Brain pericyte (primary cell): Measurements from ENCODE around the gene HCFC1.

ENCODE experiments used
- DNase-seq: peaks from one replicate; pipeline ENCODE4 v3.0.0-alpha.2; 2012; ENCODE audit warnings: low read depth, low spot score

Gene HCFC1

DNA sequence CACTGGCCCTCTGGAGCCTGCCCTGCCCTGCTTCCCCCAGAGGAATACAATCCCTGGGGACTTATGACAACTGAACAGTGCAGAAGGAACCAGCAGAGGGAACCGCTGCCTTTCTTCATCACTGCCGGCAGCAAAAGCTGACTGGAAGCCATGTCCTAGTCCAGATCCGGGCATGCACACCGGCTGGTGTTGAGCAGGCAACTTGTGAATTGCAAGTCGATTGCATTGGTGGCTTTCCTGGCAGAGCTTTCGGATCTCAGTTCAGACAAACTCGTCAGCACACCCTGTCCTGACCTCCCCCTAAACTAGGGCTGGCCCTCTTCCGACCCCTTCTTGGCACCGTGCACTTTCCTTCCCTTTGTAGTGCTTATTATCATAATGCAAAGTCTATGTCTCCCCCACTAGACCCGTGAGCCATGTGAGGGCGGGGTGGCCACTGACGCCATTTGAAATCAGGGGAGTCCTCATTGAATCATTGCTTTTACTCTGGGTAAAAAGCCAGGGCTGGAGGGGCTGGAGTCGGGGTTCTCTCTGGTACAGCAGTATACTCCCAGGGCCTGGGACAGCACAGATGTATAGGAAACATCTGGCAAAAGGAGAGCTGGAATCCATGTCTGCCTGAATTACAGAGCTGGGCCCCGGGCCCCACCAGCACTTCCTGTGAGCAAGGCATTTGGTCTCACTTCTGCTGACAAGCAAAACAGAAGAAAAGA lies 47.3 kb downstream of the HCFC1 start:
- no peak for DNase-seq

DNA sequence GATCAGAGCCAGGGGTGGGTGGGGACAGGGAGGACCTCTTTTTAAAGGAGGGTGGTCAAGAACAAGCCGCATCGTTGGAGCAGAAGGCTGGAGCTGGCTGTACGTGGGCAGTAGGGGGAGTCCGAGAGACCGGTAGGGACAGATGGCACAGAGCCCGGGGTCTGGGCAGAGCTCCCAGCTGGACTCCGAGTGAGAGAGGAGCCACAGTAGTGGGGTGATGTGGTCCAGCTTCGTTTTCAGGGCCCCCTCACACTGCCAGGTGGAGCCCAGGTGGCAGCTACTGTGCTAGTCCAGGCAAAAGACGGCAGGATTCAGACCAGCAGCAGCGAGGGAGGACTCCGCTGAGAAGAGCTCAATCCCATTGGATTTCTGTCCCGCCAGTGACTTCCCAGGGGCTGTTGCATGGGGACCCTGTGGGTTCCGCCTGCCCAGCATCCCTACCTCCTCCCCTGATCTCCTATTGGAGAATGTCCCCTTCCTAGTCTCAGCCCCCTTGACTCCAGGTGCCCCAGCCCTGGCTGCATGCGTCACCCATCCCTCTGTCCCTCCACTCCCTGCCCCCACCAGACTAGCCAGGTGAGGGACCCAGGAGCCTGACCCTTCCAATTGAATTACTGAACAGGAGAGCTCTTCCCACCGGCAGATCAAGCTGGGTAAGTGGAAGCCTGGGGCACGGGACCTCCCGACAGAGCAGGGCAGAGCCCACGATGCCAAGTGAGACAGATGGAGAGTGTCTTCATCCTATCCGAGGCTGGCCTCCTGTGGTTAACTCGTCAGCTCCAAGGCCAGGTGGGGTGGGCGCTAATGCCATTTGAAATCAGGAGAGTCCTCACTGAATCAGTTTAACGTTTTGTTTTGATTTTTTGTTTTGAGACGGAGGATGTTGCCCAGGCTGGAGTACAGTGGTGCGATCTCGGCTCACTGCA lies 48.4 kb downstream of the HCFC1 start:
- no peak for DNase-seq

DNA sequence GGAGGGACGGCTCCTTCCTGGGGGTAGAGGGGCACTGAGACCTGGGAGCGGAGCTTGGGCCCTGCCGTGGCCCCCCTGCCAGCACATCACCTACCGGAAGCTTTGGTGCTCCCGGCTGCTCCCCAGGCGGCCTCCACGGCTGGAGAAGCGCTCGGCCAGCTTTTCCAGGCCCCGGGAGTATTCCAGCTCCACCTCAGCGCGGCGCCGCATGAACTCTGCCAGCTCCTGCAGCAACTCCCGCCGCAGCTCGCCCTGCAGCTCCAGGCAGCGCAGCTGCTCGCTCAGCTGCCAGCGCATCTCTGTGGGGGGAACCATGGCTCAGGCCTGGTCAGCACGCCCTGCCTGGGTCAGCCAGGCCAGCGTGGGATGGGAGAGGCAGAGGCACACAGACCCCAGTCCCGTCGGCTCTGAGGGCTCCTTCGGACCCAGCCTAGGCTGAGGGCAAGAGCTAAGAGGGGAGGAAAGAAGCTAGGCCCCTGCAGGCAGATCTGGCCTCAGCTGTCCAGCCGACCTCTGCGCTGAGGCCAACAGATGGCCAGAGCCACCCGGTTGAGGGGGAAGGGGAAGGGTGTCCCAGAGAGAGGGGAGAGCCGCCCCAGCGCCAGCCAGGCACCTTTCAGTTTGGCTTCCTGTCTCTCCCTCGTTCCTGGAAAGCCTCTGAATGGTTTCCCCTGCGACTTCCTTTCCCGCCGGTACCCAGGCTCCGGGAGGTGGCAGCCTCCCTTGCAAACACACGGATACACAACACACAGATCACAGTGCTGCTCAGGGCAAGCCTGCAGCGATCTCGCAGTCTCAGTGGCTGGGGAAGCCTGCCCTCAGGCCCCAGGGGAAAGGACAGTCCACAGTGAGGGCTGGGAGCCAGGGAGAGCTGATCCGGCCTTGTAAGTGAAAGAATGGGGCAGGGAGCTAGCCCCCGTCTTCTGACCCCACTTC lies 49.8 kb downstream of the HCFC1 start:
- no peak for DNase-seq

DNA sequence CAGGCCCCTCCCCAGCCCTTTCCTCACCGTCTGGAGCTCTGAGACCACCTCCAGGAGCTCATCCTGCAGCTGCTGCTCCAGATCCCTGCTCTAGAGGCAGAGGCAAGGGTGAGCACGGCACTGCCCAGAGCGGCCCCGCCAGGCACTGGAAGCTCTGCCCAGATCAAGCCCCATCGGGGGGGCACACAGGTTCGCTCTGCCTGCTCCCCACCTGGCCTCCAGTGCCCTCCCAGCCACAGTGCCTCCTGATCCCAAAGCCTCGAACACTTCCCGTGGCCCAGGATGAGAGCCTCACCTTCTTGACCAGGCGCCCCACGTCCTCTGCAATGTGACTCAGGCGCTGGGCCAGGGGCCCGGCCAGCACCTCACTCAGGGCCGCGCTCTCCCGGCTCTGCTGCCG lies 50.5 kb downstream of the HCFC1 start:
- DNase-seq: no peak

DNA sequence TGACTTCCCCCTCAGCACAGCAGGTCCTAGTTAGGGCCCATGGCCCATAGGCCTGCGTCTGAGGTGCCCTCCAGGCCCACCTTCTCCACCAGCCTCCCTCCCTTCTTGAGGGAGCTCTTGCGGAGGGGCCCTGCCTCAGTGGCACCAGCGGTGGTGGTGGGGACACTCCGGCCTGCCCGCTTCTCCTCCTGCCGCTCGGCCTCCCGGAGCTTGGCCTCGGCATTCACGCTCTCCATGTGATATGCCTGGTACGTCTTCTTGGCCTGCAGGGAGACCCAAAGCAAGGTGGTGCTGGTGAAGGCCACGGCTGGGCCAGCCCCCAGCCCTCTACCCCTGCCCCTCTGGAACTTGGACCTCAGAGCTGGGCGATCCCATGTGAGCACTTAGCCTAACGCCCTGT lies 51.1 kb downstream of the HCFC1 start:
- DNase-seq: no peak

DNA sequence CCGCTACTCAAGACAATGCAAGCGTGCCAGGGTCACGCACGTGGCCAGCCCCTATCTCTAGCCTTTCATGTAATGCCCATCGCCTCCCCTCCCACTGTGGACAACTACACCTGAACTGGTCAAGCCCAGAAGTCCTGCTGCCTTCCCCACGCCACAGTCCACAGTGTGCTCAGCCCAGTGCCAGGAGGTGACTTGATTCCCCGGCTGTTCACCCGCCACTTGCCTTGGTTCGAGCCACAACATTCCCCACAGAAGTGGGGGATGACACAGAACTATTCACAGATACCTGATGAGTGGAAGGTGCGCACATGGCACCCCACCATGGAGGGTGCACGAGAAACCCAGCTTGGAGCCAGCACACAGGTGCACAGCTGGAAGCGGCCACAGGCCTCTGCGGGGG lies 52.3 kb downstream of the HCFC1 start:
- DNase-seq: no peak

DNA sequence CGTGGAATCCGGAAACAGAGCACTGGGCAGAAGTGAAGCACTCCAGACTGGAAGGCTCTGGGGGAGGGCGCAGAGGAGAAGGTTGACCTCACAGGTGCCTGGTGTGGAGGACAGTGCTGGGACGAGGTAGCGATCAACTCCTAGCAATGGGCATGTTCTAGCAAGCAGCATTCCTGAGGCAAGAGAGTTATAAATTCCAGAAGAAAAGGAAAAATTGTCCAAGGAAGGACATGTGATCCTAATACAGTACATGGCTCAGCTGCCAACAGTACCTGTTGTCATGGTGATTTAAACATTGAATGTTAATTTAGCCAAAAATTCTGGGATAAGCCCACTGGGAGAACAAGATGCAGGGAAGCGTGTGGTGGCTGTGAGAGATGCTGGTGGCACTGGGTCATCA lies 53.7 kb downstream of the HCFC1 start:
- no peak for DNase-seq

DNA sequence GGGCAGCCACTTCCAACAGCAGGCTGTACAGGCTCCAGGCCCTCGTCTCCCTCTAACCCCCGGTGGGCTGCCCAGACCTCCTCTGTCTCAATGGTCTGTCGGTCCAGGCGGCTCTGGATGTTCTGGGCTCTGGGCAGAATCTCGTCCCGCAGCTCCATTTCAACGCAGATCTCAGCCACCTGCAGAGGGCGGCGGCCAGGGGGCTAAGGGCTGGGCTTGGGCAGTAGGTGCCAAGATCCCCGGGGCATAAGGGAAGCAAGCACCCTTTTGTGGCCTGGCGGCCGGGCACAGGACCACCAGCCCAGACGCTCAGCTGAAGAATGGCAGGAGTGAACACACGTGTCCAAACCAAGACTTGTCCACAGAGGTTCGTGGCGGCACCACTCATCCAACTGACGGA lies 57.9 kb downstream of the HCFC1 start:
- no peak for DNase-seq

DNA sequence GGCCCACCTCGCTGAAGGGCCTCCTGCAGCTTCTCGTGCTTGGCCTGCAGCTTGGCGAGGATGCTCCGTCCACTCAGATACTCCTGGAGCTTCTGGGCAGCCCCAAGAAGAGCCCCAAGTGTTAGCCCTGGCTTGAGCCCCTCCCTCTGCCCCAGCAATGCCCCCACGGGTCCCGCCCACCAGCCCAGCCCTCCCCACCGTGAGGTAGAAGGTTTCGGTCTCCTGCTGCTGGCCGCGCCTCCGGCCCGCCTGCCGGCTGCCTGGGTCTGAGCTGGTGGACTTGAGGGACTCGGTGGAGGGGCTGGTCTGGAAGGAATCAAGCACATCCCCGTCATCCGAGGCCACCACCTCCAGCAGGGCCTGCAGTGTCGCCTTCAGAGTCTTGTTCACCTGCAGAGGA lies 58.4 kb downstream of the HCFC1 start:
- DNase-seq: no peak

DNA sequence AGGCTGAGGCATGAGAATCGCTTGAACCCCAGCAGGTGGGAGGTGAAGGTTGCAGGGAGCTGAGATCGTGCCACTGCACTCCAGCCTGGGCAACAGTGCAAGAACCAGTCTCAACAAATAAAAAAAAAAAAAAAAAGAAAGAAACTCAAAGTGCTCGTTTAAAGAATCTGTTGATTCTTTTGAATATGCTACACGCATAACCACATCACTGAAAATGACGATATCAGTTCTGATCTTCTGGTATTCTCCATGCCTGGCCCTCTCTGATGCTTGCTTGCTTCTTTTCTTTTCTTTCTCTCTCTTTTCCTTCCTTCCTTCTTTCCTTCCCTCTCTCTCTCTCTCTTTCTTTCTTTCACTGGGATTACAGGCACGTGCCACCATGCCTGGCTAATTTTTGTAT lies 59.8 kb downstream of the HCFC1 start:
- no peak for DNase-seq

DNA sequence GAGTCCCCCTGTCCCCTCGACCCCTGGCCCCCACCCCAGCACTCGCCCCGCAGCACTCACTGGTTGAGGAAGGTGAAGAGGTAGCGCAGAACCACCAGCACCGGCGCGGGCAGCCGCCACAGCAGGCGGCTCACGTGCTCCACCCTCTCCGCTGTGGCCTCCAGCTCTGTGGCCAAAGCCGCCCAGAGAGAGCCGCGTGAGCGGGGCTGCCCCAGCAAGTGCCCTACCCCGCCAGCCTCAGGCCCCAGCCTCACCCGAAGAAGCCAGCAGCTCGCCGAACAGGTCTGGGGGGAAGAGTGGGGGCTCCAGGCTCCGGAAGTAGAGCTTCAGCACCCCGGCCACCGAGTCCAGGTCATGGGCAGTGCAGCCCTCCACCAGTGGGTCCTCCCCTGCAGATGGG lies 61.2 kb downstream of the HCFC1 start:
- no peak for DNase-seq

DNA sequence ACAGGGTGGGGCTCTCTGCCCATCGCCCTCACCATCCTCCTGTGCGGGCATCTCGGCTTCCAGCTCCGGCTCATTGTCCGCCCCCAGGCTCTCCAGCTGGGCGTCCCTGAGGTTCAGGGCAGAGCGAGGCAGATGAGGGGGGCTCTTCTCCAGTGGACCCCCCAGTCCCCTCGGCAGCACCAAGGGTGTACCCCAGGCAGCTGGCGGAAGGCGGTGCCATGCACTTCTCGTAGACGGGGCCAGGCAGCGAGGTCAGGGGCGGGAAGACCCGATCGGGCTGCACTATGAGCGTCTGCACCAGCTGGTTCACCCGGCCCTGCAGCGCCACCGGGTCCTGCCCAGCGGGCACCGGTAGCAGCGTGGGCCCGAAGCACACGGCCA lies 61.6 kb downstream of the HCFC1 start:
- DNase-seq: no peak

DNA sequence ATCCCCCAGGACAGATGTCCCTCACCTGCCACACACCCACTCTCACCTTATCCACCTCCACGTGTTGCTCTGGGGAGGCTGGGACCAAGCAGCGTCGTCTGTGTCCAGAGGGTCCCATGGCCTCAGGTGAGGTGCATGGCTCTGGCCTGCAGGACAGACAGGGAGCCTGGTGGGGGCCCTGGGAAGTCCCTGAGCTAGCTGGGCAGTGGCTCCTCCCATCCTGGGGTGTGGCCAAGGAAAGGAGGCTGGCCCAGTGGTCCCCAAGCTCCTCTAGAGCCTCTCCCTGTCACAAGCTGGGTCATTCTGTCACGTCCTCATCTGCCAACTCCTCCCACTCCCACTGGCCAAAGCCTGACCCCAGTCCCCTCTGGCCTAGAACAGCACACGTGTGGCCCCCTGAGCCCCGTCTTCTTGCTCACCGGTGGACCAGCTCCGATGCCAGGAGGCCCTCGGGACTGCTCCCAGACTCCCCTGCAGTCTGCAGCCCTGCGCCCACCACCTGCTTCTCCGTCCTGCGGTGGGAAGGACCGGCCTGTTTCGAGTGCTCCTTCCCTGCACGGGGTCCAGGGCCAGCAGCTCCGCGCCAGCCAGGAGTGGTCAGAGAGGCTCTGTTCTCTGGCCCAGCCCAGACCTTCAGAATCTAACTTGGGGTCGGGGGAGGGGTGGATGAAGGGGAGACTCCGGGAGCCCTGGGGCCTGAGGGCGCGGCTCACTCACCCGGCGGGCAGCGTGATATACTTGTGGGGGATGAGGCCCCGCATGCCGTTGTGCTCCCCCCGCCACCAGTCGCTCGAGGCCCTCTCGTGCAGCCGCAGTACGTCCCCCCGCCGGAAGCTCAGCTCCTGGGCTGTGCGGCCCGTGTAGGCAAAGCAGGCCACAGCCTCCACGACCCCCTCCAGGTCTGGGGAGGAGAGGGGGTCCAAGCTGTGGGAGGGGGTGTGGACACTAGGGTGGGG lies 62.3 kb downstream of the HCFC1 start:
- no peak for DNase-seq

DNA sequence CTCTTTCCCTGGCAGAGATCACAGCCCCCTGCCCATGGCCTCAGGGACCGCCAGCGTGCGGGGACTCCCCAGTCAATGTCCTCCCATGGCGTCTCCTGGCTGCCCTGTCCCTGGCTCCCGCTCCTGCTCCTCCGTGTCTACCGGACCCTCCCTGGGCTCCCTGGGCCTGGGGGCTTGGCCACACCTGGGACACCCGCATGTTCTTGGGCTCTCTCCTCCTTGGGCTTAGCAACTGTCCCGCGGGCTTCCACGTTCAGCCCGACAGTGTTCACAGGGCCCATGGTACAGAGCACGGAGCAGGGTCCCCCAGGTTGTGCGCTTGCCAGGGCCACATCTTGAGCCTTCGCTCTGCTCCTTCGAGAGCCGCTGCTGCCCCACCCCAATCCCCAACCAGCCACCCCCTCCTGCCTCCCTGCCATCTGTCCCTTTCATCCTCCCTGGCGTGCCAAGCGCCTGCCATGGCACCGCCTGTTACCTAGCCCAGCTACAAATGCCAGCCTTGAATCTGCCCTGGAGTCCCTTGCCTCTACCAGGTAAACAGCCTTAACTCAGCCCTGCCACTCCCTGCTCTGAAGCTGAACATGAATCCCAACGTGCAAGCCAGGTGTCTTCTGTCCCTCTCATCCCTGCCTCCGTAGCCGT lies 63.3 kb downstream of the HCFC1 start:
- no peak for DNase-seq

DNA sequence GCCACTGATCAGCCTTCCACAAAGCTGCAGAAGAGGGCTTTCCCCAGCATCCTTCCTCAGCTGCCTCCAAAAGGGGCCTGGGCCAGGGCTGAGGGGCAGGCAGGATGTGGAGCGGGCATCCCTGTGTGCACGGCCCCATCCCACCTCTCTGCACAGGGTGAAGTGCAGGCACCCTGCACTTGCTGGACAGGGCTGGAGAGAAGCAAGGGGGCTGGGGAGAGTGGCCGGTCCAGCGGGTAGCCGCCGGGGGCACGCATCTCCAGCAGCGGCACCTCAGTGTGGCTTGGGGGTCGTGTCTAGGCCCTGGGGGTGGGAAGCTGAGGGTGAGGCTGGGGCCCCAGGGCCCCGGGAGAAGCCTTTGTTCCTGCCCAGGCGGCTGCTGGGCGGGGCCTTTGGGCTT lies 64.2 kb downstream of the HCFC1 start:
- DNase-seq: no peak

DNA sequence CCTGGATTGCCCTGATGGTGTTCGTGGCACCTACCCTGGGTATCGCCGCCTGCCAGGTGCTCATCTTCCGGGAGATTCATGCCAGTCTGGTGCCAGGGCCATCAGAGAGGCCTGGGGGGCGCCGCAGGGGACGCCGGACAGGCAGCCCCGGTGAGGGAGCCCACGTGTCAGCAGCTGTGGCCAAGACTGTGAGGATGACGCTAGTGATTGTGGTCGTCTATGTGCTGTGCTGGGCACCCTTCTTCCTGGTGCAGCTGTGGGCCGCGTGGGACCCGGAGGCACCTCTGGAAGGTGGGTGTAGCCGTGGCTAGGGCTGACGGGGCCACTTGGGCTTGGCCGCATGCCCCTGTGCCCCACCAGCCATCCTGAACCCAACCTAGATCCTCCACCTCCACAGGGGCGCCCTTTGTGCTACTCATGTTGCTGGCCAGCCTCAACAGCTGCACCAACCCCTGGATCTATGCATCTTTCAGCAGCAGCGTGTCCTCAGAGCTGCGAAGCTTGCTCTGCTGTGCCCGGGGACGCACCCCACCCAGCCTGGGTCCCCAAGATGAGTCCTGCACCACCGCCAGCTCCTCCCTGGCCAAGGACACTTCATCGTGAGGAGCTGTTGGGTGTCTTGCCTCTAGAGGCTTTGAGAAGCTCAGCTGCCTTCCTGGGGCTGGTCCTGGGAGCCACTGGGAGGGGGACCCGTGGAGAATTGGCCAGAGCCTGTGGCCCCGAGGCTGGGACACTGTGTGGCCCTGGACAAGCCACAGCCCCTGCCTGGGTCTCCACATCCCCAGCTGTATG lies 65.3 kb downstream of the HCFC1 start:
- DNase-seq: no peak

DNA sequence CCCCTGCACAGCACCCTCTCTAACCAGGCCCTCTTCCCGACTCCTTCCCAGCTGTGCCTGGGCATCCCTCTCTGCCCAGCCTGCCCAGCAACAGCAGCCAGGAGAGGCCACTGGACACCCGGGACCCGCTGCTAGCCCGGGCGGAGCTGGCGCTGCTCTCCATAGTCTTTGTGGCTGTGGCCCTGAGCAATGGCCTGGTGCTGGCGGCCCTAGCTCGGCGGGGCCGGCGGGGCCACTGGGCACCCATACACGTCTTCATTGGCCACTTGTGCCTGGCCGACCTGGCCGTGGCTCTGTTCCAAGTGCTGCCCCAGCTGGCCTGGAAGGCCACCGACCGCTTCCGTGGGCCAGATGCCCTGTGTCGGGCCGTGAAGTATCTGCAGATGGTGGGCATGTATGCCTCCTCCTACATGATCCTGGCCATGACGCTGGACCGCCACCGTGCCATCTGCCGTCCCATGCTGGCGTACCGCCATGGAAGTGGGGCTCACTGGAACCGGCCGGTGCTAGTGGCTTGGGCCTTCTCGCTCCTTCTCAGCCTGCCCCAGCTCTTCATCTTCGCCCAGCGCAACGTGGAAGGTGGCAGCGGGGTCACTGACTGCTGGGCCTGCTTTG lies 66.0 kb downstream of the HCFC1 start:
- DNase-seq: no peak

DNA sequence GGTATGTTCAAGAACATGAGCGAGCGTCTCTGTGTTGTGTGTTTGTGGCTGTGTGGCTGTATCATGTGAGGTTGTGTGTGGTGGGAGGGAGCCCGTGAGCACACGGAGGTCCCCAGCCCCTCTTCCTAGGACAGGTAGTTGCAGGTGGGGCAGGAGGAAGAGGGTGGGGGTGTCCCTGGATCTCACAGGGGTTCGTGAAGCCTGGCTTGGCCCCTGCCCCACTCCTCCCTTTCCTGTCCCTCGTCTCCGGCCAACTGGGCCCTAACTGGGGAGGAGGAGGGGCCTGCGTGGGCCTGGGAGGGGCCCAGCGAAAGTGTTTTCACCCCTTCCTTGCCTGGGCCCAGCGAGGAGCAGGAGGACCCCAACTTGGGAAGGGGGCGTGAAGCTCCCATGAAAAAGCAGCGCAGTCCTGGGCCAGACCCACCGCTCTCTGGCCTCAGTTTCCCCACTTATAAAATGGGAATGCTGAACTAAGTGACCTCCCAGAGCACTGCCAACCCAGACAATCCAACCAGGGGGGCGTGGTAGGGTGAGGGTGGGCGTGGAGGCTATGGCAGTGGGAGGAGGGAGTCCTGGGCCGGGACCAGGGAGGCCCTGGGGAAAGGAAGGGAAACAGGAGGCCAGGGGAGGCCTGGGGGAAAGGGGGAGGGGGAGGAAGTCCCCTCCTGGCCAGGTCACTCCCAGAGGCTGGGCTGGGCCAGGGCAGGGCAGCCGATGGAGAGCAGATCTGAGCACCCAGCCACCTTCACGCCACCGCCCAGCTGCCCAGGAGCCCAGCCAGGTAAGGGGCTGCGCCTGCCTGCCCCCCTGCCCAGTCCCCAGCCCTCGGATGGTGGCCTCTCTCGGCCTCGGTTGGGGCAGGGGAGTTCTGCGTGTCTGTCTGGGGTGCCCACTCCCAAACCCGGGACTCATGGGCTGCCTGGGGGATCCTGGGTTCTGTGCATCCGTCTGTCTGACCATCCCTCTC lies 67.3 kb downstream of the HCFC1 start, which contains the start of gene AVPR2:
Gene AVPR2 (plus strand): TSS at position 683 of the 967 bp plus-strand sequence. CDS start 473 bp downstream, outside the sequence.
- no peak for DNase-seq
